NCI-H345 treated with DMSO at 0.1 percent for 48 hours (cell line): ENCODE results near the gene BMP6.
"Not testable (repeated sequence)": the region's sequence is repeated elsewhere in the genome, so short reads cannot be mapped to it uniquely, and the experiment has no call there.

Experiments
- DNase-seq: peaks from one replicate; lab custom pipeline; 2025; ENCODE audit not compliant: unreplicated experiment; lab: John Stamatoyannopoulos, UW

The BMP6 gene

DNA sequence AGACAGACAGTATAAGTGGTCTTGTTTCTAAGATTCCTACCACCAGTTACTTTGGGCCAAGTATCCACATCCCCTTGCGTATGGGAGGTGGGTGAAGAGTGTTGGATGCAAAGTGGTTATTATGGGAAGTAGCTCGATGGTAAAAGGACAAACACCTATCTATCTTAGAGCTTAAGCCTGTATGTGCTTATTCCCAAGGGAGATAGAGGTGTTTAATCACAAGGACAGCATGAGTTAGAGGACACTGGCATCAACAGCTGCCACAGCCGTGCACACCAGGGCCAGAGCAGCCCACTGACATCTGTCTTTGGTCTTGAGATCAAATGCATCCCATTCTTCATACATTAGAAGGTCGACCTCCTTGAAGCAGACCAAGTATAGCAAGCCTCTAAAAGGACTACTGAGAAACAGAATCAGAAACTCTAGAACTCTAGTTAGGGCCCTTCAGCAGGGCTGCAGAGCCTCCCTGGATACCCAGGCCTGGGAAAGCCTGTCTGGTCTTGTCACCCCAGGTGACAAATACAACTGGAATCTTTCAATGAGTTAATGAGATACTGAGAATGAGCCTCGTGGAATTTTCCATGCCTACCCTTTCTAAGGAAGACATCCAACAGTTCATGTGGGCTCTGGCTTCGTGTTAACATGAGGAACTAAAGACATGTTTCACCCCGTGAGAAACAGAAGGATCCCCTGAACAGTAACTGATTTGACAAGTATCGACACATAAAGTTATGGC is 156.0 kb downstream of the BMP6 start:
- no peak for DNase-seq

- no peak for DNase-seq
Observed at GRCh38 chr6:7882505-7883257, 156.8 kb downstream of the BMP6 start.

GRCh38 chr6:7883381-7883780 is 157.5 kb downstream of the BMP6 start:
- DNase-seq, result no peak

GRCh38 chr6:7886132-7886531 is 160.2 kb downstream of the BMP6 start:
- DNase-seq, result no peak

- no peak for DNase-seq
Observed at GRCh38 chr6:7887278-7887991, 161.5 kb downstream of the BMP6 start.

GRCh38 chr6:7888587-7889357 is 162.9 kb downstream of the BMP6 start:
- no peak for DNase-seq

DNA sequence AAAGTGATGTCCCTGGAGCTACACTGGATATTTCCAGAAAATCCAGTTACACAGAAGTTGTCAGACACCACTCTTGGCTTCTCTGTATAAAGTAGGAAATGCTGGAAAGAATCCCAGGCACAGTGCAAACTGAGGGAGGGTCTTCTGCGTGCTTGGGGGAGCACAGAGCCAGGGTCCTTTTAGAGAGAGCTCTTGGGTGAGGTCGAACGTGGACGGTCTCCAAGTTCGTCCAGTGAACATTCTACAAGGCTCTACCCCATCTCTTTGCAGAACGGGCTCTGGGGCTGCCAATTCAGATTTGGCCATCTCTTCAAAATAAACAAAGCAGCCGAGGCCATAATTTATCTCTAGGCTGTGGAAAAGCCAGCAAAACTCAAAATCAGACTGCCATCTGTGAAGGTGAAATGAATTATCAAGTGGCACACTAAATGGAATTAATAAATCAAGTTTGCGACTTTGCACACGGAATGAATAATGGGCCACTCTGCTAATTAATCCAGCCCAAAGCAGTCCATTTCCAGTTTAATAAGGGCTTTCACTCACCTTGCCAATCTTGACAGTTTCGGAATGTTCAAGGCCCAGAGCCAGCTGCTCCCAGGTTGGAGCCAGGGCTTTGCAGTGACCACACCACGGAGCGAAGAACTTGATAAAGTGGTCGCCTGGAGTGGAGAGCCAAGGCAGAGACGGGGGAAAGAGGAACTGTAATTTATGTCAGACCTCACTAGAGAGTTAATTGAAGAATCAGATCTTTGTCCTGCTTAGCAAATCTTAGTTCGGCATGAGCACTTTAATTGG is 165.4 kb downstream of the BMP6 start:
- no peak for DNase-seq

GRCh38 chr6:7892367-7892766 is 166.5 kb downstream of the BMP6 start:
- not testable (repeated sequence) for DNase-seq

DNA sequence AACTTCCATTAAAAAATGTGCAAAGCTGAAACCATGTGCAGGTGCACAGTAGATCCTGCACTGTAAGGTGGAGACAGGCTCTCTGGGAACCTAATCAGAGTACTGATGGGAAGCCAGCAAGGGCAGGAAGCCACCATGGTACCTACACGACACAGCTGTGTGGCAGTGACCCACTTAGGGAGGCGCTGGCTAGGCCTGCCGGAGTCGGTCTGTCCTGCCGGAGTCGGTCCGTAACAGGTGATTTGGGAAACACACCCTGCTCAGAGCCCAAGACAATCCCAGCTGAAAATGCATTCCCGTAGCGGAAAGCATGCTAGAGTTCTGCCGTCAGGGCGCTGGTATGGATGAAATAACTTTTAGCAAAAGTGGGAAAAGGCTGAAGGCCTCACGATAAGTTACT is 167.4 kb downstream of the BMP6 start:
- DNase-seq, result no peak

GRCh38 chr6:7894262-7895124 is 168.6 kb downstream of the BMP6 start:
- DNase-seq, result no peak

DNA sequence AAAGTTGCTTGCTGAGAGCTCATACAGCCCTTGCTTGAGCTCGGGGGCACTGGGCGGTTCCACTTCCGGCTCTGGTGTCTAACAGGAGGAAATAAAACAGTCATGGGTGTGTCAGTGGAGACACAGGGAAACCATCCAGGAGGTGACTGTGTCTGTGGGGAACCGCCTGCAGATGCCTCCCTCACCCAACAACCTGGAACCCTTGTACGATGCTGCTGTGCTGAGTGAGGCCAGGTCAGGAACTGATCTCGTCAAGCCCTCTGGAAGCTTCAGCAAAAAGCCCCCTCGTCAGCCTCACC is 169.2 kb downstream of the BMP6 start:
- no peak for DNase-seq

DNA sequence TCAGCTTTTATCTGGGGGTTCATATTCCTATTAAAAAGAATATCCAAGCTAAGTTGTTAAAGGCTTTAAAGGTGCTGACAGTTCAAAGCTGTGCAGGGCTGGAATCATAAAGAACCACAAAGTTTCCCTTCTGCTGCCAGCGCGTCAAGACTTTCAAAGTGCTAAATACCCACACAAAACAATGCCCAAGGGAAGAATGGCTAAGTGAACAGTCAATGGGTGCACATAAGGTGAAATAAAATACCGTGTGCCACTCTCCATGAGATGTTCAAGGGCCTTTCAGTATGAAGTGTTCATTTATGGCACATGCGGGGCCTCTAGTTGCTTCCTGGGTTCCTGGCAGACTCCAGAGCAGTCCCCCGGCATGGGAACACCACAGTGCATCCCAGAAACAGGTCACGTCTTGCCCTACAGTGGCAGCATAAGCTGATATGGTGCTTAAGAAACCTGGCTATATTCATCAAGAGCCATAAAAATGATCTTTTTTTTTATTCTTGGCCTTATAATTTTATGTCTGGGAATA is 170.6 kb downstream of the BMP6 start:
- no peak for DNase-seq

- no peak for DNase-seq
Observed at GRCh38 chr6:7897461-7898192, 171.7 kb downstream of the BMP6 start.

- DNase-seq, result not testable (repeated sequence)
Observed at GRCh38 chr6:7898193-7898586, 172.3 kb downstream of the BMP6 start.

DNA sequence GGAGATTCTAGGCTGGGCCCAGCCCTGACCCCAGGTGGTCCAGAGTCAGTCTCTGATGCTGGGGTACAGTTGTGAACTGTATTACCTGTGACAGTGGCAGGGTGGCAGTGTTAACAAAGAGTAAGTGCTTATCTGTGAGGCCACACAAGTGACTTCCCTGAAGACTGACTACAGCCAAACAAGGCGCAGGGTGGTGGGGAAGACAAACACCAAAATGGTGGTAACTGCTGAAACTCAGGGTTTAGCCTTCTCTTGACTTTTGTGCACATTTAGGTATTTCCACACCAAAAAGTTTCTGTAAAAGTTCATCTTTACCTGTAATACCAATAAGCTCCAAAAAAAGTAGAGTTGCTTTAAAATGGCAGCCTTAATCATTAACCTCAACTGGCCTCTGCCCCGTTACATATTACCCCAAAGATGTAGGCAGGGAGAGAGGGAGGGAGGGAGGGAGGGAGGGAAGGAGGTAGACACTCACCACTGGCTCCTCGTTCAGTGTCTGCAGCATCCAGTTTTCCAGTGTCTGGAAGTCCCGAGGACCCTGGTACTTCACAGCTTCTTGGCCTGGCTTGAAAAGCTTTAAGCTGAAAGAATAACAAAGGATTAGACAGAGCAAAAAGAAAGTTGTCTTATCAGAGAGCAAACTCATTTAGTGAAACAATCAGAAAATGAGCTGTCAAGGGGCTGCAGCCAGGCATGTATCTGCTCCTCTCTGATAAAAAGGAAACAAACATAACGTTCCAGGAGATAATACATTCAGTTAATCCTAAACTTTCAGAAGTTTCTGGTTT is 173.4 kb downstream of the BMP6 start:
- DNase-seq, result no peak

DNA sequence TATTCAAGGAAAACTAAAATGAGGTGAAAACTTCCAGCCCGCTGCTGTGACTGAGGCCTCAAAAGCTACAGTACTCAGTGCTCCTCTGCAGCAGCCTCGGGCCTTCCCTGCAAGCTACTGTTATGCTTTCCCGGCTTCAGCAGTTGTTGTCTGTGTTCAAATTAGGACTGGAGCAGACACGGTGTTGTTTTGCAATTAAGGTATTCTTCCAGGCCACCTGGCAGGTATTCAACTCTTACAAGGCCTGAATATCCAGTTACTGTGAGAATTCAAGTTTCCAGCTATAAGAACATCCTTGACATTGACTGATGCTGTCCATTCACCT is 174.0 kb downstream of the BMP6 start:
- DNase-seq, result no peak

- DNase-seq, result no peak
Observed at GRCh38 chr6:7900621-7901020, 174.7 kb downstream of the BMP6 start.

GRCh38 chr6:7901056-7901455 is 175.2 kb downstream of the BMP6 start:
- no peak for DNase-seq
